Measurements from ENCODE around the gene NFIB. TPM values are rescaled to one million over a fixed set of nuclear protein-coding genes. Genes with fewer than 3 reads are reported as not detected.

Gene NFIB
- total RNA-seq, 1 experiment from 2014 or later, result 13.6 TPM

GRCh38 chr9:14119694-14120514 is 194.0 kb downstream of the NFIB start:
- no peak for DNase-seq (ENCODE audit: low spot score)

- no peak for DNase-seq (ENCODE audit: low spot score)
These were observed 201.7 kb downstream of the NFIB start for GRCh38 chr9:14112226-14112625.

DNA sequence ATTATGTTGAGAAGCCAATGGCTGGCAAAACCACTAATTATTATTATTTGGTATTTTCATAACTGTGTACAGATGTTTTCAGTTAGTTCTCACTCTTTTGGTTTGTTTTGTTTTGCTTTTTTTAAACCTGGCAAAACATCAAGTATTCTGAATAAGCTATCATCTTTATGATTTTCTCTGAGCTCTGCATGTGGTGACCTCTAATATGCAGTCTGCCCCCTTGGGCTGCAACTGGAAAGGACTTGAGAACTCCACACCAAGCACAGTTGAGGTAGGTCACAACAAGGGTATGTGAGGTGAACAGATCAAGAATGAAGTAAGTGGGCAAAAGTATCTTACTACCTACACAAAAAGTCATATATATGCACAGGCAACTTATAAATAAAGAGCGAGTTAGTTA is 202.2 kb downstream of the NFIB start:
- no peak for DNase-seq (ENCODE audit: low spot score)

- no peak for DNase-seq (ENCODE audit: low spot score)
These were observed 206.0 kb downstream of the NFIB start for GRCh38 chr9:14107977-14108376.

DNA sequence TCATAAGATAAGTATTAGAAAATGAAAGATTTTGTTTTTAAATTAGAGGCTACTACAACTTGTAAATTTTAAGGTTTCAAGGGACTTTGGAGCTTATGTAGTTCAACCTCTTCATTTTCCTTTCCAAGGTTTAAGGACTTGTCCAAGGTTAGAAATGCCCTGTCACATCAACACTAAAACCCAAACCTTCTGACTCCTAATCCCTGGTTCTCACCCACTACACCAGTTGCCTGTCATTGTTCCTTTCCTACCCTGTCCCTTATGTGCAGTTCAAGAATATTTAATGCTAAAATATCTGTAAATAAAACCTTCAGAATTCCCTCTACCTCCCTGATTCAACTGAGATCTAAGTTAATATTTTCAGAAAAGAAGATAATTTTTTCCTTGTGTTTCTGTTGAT is 206.4 kb downstream of the NFIB start:
- DNase-seq (ENCODE audit: low spot score), result no peak

GRCh38 chr9:14106699-14107098 is 207.2 kb downstream of the NFIB start:
- no peak for DNase-seq (ENCODE audit: low spot score)

- no peak for DNase-seq (ENCODE audit: low spot score)
These were observed 209.4 kb downstream of the NFIB start for GRCh38 chr9:14104496-14104895.

- no peak for DNase-seq (ENCODE audit: low spot score)
These were observed 210.8 kb downstream of the NFIB start for GRCh38 chr9:14103115-14103514.

GRCh38 chr9:14099737-14100136 is 214.2 kb downstream of the NFIB start:
- DNase-seq (ENCODE audit: low spot score), result no peak

DNA sequence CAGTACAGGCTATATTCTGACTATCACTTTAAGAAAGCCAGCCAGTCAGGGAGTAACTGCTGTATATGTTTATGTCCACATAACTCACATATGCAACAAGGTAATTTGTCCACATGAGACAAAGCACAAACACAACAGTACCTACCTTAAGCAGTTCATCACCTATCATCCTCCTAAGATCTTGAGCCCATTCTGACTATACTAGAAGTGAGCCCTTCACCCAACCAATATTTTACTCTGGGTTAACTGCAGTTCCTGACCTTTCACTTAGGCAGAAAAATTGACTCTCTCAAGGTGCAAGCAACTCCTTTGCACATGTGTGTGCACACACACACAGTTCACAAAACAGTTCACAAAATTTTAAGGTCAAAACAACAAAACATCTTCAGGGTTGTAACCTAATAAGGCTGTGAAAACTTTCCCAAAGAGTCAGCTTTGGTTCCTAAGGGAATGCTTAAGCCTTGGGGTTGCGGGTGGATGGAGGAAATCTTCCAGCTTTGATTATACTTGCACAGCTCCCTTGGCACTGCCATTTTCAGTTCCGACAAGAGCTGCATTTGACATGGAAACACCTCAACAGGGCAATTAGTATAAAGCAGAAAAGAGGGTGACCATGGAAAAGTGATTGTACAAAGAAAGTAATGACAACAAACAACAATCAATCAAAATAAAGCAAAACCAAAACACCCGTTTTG is 215.3 kb downstream of the NFIB start:
- no peak for DNase-seq (ENCODE audit: low spot score)

DNA sequence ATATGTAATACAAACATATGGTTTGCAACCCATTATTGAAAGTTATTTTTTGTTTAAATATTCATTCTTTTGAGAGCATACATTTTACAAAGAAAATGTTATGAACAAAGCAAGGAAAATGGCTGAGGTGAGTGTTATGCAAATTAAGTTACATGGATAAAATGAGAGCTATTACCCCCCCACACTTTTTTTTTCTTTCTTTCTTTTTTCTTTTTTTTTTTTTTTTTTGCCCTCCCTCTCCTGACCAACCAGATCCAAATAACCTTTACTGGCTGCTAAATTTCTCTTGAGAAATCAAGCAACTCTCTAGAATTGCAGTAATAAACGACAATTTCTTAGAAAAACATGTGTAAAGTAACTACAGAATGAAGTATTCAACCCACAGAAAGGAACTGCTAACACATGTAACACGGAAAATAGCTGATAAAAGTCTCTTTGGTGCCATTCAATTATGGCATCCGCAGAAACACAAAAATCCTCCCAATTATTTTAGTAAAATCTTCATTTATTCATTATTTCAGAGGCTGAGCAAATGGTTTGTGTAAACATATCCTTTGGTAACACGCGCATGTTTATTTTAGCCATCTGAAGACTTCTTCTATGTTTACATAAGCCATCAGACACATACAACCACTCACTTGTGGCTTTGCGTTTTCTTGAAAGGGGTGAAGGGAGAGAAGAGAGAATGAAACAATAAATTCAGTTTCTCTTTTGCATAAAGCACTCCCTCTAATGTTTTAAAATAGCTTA is 216.1 kb downstream of the NFIB start:
- DNase-seq (ENCODE audit: low spot score), result no peak

DNA sequence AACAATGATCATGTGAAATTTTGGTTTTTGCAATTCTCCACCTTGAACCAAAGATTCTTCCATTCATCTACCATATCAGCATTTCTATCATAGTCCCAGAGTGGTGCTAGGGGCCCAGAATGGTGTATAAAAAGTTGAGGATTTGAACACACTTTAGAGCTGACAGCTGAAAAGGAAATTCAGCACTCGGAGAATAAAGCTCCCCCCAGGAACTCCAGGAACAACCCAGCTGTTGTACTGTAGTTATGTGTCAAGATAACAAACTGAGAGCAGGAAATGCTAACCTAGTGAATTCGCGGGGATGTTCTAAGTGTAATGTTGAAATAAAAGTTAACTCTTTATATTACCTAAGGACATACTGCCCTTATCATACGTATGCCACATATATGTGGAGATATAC is 216.7 kb downstream of the NFIB start:
- no peak for DNase-seq (ENCODE audit: low spot score)

DNA sequence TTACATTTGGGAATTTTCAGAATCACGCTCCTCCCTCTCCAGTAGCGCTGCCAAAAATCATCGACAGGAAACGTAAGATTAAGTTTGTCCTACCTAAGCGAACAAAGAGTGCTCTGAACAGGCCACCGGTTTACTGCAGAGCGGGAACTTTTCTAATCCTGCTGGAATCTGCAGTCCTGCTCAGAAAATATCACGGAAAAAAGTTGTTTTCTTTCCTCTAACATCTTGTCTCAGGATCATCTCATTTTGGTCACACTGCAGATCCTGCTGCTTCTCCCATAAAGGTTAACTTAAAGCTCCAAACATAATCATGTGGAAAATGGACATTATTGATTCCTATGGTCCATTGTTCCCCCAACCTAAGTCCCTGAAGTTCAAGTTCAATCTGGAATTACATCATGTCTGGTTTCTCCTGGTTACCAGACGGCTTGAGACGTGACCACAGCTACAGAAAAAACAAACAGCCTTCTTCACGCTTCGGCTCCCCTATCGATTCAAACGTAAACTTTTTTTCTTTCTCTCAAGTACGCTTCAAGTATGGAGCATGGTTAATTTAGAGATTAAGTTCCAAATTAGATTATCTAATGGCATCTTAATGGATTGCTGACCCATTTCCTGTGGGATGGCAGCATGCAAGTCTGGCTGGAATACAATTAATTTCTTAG is 217.6 kb downstream of the NFIB start:
- DNase-seq (ENCODE audit: low spot score), result no peak

DNA sequence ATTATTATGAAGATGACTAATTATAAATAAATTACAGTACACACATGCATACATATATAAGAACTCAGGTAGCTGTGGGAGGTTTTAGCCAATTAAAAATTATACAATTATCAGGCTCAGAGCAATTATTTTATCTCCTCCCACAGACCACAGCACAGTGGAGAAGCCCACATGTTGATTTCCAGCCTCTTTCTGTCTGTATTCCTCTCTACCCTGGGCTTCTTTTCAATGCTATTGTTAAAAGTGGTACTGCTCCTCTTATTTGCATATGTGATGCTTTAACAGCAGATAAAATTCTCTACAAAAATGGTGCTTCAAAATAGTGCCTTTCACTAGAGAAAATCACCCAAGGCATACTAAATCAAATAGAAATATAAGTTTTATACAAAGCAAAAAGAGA is 218.7 kb downstream of the NFIB start:
- DNase-seq (ENCODE audit: low spot score), result no peak

- no peak for DNase-seq (ENCODE audit: low spot score)
These were observed 219.4 kb downstream of the NFIB start for GRCh38 chr9:14094491-14094890.

DNA sequence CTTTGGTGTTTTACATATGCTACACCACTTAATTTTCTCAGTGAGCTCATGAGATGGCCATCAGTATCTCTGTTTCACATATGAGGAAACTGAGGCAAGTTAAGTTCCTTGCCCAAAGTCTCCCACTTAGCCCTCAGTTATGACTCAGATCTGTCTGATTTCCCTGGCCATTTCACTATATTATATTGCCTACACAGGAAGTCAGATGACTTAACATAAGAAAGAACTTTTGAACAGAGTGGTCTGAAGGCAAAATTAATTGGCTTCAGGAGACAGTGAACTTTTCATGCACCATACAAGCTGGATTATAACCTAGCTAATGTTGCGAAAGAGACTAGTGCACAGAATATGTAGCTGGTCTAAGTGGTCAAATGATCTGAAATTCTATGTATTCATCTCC is 221.6 kb downstream of the NFIB start:
- no peak for DNase-seq (ENCODE audit: low spot score)

DNA sequence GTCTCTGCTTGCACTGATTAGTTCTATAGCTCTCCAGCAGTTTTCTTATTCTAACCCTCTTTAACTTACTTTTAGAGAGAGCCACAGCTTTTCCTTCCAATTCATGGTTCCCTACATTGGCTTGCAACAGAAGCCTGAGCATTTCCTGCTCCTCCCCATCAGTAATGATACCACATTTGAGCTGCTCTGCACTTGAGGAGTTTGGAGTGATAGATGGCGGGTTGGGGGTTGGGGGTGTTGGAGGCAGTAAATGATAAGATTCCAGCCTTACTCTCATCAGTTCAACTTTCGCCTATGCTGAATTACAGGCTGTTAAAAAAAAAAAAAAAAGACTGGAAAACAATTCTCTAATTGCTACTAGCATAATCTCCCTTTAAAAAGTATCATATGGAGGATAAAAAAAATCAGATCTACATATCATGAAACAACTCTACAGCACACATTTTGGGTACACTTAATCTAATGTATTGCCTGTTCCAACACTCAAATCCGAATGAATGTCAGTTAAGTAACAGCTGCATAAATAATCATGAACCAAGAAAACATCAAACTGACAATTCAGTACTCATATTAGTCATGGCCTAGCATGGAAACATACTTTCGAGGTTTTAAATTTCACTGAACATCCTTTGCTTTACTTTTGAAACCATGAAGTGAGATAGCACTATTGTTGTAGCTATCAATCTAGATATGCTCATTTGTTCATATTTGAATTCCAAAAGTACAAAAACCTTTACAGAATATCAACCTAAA is 224.7 kb downstream of the NFIB start:
- DNase-seq (ENCODE audit: low spot score), result no peak

DNA sequence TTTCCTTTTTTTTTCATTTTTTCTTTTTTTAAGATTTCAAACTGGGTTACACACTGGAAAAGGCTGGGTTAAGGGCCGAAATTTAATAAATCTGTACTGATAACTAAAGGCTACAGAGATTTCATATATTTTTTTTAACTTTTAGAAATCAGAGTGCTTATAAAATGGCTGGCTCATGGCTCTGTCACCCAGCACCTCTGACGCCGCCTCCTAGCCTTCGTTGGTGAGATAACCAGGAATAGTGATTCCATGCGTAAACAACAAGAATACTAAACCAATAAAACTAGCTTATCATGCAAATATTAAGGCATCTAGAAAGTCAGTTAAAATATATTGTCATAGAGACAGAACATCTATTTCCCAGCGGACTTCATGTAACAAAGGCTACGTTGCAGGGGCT is 226.4 kb downstream of the NFIB start:
- no peak for DNase-seq (ENCODE audit: low spot score)

- no peak for DNase-seq (ENCODE audit: low spot score)
These were observed 227.4 kb downstream of the NFIB start for GRCh38 chr9:14086495-14086894.

DNA sequence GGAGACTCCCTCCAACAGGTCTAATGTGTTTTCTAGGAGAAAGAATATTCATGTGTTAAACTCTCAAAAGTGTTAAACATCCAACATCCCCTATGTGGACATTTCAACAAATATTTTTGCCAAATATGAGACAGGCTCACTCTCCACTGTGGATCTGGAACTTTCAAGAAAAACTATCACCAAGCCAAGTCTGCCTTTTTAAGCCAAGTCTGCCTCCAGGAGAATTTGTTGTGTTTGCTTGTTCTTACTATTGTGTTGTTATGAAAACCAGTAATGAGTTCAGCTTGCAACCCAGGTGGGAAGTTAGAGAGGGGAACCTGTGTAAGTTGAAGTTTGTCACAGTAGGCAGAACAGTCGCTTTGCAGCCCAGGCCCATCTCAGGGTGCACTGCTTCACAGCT is 228.1 kb downstream of the NFIB start:
- DNase-seq (ENCODE audit: low spot score), result no peak

DNA sequence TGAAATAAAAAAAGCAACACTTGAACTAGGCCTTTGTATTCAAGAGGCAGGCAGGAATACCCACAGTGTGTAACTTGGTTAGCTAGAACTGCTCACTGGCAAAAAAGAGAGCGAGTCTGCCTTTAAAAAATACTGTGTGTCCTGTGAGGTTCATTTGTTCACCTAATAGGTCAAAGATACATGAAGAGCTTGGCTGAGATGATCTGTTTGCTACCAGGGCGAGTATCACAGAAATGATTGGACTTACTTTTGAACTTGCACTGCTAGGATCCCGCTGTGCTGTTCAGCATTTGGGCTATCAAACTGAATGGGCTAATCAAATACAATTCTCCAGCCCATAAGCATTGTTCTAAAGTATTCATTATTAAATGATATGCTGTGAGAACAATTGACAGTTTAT is 229.1 kb downstream of the NFIB start:
- DNase-seq (ENCODE audit: low spot score), result no peak
